NCI-H2227 (cell line): ENCODE results near the gene PI4K2B.
"Not testable (repeated sequence)": the region's sequence is repeated elsewhere in the genome, so short reads cannot be mapped to it uniquely, and the experiment has no call there.

Experiments used
- DNase-seq: peaks from one replicate; lab custom pipeline; 2025; ENCODE audit not compliant: unreplicated experiment; lab: John Stamatoyannopoulos, UW

Gene PI4K2B

DNA sequence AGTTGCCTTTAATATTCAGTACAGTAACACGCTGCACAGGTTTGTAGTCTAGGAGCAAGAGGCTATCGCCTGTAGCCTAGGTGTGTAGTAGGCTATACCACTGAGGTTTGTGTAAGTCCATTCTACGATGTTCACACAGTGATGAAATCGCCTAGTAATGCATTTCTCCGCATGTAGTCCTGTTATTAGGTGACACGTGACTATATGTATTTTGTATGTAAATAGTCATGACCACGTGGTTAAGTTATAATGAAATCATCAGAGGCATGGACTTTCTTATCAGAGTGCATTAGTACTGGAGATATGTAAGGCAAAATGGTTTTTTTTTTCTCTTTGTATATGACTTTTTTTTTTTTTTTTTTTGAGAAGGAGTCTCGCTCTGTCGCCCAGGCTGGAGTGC lies 68.8 kb downstream of the PI4K2B start:
- DNase-seq, result no peak

DNA sequence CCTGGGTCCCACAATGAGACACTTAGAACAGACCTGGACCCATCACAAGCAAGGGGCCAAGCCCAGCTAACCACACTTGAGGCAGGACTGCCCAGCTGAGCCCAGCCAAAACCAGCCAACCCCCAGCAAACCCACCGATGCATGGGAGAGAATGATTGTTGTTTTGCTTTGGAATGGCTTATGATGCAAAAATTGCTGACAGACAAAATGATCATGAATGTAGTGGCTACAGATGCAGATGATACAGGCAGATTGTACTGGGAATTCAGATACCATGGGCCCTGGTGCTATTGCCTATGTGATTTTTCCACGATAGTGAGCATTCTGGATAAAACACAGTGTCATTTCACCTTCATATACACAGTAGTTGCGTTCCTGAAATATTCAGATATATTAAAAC lies 69.7 kb downstream of the PI4K2B start:
- no peak for DNase-seq

DNA sequence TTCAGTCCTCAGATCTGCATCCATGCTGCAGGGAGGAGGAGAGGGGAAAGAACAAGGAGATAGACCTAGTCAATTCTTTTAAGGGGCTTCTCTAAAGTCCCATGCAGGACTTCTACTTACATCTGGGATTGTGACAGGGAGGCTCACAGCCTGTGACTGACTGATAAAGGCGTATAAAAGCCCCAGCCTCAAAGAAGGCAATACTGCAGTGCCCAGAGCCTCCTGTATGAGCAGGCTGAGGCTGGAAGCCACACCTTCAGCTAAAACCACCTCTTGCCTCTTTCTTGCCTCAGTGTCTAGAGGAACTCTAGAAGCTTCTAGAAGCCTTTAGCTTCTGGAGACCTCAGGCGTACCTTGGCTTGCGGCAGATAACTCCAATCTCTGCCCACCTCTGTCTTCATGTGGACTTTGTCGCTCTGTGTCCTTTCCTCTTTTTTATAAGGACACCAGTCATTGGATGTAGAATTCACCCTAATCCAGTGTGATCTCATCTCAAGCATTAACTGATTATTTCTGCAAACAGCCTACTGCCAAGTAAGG lies 72.8 kb downstream of the PI4K2B start:
- DNase-seq, result no peak

DNA sequence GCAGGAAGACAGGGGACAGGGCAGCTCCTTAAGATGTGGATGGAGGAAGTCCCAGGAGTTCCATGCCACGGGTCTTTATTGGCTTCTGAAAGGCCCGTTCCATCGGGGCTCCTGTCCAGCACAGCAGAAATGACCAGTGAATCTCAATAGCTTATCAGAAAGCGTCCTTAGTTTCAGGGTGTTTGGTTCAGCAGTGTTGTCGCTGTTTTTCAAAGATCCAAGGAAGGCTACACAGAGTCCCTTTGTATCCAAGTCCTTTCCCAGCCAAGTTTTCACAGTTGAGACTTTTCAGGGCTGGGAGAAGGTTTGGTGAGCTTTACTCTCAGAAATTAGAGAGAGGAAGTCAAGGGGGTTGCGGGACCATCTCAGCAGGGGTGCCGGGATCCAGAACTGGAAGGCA lies 73.8 kb downstream of the PI4K2B start:
- no peak for DNase-seq

DNA sequence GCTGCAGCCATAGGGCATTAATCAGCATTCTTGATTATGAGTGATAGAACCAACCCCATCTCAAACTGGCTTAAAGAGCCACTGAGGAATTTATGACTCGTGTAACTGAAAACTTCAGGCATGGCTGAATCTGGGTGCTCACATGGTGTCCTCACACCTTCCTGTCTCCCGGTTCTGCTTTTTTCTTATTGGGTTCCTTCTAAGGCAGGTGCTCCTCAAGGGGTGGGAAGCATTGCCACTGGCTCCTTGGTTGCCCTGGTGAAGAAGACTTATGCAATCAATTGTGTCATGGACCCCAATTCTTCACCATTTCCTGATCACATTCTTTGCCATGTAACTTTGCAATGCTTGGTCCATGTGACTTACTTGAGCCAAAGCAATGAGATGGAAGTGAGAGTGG lies 74.5 kb downstream of the PI4K2B start:
- no peak for DNase-seq

DNA sequence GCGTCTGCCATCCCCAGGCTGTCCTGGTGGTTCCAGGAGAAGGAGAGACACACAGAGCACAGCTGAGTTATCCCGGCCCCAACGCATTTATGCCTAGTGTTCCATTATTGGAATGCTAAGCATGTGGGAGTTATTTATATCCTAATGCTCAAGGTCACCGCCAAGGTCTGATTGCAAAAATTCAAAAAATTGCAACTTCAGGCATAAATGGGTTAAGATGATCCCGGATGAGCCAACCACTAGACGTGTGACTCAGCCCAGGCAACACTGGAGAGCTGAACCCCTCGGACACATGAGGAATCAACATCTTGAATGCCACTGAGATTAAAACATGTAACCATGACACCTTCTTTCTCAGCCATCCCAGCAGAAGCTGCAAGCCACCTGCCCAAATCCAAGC lies 74.9 kb downstream of the PI4K2B start:
- DNase-seq, result no peak

DNA sequence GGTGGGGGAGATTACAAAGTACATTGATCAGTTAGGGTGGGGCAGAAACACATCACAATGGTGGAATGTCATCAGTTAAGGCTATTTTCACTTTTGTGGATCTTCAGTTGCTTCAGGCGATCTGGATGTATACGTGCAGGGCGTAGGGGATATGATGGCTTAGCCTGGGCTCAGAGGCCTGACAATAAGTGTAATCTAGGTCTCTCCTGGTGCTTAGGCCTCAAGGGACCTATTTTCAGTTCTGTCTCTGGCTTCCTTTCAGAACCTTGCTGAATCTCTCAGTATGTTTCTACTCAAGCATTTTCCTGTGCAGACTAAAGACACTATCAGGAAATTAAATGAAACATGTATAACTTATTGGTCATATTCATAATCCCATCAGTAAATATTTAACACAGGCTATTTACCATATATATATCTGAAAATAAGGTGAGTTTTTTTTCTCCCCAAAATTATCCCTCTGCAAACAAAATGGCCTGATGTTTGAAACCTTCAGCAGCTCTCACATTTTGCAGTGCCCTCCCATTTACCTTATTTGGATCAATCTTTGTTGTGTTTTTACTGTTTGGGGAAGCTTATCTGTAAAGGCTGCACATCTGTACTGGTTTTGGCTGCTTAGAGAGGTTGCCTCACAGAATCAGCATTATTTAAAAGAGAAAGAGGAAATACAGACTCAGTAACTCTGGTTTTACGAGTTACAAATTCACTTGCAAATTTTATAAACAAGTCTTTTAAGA lies 76.4 kb downstream of the PI4K2B start:
- no peak for DNase-seq

DNA sequence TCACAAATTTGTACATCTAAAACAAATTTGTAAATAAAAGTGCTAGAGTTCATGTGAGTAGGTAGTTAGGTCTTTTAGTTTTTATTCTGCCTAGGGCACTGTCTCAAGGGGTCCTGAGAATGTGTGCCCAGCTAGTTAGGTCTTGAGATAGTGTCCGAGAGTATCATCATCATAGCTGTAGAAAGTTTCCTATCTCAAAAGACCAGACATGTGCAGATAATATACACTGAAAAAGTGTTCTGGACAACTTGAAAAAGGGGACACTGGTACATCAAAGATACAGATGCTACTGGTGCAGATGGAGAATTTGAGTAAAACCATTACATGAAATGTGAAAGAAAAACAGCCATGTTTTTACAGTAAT lies 77.0 kb downstream of the PI4K2B start:
- no peak for DNase-seq

DNA sequence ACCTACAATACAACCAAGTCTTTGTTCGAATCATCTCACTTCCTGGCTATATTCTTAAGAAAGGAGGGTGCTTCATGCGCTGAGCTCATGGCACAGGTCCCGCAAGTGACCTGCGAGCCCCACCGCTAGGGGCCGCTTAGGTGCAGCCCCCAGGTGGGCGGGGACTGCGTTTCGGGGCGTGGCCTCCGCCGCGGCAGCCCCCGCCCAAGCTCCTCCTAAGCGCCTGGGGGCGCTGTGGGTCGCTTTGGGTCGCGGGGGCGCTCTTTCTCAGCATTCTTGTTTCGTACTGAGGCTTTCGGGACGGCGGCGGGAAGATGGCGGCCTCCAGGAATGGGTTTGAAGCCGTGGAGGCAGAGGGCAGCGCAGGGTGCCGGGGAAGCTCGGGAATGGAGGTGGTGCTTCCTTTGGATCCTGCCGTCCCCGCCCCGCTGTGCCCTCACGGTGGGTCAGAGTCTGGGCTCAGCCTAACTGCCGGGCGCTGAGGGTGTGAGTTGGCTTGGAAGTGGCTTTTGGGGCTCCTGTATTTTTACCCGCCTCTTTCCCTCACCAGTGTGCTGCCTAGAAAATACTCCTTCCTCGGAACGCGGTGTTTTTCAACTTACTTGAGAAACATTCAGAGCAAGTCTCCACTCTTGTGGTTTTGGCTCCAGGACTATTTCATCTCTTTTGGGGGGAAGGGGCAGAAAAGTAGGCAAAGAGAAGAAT lies 78.8 kb downstream of the PI4K2B start, which contains the start of gene ZCCHC4:
Gene ZCCHC4 (plus strand): TSS at position 279 of the 705 bp plus-strand sequence. CDS start 36 bp downstream, at position 315.
- peak; percentile 89 for DNase-seq

DNA sequence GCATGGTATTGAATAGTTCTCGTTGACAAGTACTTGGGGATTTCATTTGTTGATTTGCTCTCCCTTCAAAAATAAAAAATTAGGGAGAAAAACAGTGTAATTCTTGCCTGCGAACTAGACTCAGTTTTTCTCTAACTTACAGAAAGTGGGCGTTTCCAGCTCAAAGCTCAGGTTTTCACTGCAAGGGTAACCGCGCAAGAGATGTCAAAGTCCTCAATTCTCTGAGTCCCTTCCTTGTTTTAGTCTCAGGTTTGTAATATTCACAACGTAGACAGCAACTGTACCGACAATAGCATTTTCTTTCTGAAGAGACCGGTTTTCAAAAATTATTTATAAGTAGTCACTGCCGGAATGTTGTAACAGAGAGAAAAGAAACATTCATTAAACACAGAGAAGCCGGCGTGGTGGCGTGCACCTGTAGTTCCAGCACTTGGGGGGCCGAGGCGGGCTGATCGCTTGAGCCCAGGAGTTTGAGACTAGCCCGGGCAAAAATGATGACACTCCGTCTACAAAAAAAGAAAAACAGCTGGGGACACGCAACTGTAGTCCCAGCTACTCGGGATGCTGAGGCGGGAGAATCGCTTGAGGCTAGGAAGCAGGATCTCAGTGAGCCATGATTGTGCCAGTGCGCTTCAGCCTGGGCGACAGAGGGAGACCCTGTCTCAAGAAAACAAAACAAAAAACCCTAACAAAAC lies 79.5 kb downstream of the PI4K2B start:
- no peak for DNase-seq

DNA sequence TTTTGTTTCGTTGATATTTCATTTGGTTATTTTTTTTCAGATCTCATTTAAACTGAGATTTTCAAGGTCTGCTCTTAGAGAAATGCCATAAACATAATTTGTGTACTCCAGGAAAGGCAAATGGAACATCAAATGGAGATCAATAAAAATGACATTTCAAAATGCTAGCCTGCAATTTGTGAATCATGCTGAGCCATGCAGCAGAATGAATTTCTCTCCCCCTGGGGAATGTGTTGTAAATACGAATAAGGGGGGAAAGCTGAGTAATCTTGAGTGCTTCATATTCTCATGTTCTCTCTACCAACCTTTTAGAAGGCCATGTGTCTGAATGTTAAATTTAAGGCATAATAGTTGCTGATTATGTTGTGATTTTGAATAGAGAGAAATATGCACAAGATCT lies 86.5 kb downstream of the PI4K2B start:
- DNase-seq, result no peak

DNA sequence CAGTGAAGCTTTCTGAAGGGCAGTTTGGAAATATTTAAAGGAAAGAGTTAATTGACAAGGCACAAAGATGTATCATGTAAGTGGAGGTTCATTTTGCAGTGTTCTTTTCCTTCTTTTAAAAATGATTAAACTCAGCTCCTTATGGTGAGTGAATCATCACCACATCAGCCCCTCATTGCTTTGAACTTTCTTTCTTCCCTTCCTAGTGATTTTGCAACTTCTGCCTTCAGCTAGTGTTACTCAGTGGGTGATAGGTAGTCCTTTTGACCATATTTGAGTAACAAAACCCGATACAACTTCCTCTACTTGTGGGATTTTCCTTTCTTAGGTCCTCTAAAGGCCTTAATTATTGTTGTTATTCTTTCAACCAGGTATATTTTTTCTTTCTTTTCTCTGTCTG lies 86.9 kb downstream of the PI4K2B start:
- DNase-seq, result no peak

DNA sequence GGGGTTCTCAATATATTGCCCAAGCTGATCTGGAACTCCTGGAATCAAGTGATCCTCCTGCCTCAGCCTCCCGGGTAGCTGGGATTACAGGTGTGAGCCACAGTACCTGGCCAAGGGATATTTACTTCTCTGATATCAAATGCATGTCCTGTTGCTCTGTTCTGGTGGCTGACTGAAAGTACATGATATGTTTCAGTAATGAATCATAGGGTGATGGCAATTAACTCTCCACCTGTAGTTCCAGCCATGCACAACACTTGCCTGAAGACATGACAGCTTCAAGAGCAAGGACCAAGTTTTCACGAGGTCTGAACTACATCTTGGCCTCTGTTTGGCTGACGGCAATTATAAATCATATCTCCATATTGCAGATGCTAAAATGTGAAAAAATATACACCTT lies 87.9 kb downstream of the PI4K2B start:
- DNase-seq, result no peak

DNA sequence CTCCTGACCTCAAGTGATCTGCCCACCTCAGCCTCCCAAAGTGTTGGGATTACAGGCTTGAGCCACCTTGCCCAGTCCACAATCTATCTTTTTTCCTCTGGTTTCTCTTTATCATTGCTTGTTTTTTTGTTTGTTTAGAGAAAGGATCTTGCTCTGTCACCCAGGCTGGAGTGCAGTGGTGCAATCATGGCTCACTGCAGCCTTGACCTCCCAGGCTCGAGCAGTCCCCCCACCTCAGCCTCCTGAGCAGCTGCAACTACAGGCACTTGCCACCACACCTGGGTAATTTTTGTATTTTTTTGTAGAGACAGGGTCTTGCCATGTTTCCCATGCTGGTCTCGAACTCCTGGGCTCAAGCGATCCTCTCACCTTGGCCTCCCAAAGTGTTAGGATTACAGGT lies 94.6 kb downstream of the PI4K2B start:
- DNase-seq, result not testable (repeated sequence)
